Measurements from ENCODE around the gene PICALM.

- TF ChIP-seq CTCF (IDR thresholded peaks at IDR 0.05), result no peak
- no peak for TF ChIP-seq POLR2A (IDR thresholded peaks at IDR 0.05)
Observed at GRCh38 chr11:86037743-86038142, 31.1 kb downstream of the PICALM start.
